ENCODE measurements around the gene MYO18A. TPM values are rescaled to one million over a fixed set of nuclear protein-coding genes. Genes with fewer than 3 reads are reported as not detected.
A peak's percentile ranks its signal among the peaks of the same experiment; 100 is the strongest.

MYO18A gene
- total RNA-seq, 1 donor = 78.3 TPM

- DNase-seq (ENCODE audit: low read depth) = no peak
Measured at GRCh38 chr17:29079433-29079832, 100.8 kb downstream of the MYO18A start.

GRCh38 chr17:29078183-29079045 lies 101.8 kb downstream of the MYO18A start:
- no peak for TF ChIP-seq CTCF (IDR thresholded peaks at IDR 0.05; ENCODE audit: insufficient read depth, low read length)

More at GRCh38 chr17:29079433-29079832, 100.8 kb downstream of the MYO18A start:
- TF ChIP-seq CTCF (IDR thresholded peaks at IDR 0.05; ENCODE audit: insufficient read depth, low read length) = no peak
- H3K4me3 ChIP-seq (ENCODE audit: low read depth, low read length) = no peak overlapping the region

GRCh38 chr17:29077320-29077719 lies 102.9 kb downstream of the MYO18A start:
- DNase-seq (ENCODE audit: low read depth) = no peak
- no peak for TF ChIP-seq CTCF (IDR thresholded peaks at IDR 0.05; ENCODE audit: insufficient read depth, low read length)
- no peak overlapping the region for H3K4me3 ChIP-seq (ENCODE audit: low read depth, low read length)

More at GRCh38 chr17:29078183-29079045, 101.8 kb downstream of the MYO18A start:
- DNase-seq (ENCODE audit: low read depth) = peak; percentile 37
- H3K4me3 ChIP-seq (ENCODE audit: low read depth, low read length) = no peak overlapping the region

- no peak for DNase-seq (ENCODE audit: low read depth)
- H3K4me3 ChIP-seq (ENCODE audit: low read depth, low read length) = no peak overlapping the region
- no peak for TF ChIP-seq CTCF (IDR thresholded peaks at IDR 0.05; ENCODE audit: insufficient read depth, low read length)
Measured at GRCh38 chr17:29076722-29077121, 103.5 kb downstream of the MYO18A start.

GRCh38 chr17:29076087-29076486 lies 104.1 kb downstream of the MYO18A start:
- TF ChIP-seq CTCF (IDR thresholded peaks at IDR 0.05; ENCODE audit: insufficient read depth, low read length) = no peak
- no peak for DNase-seq (ENCODE audit: low read depth)
- H3K4me3 ChIP-seq (ENCODE audit: low read depth, low read length) = no peak overlapping the region

GRCh38 chr17:29074488-29074887 lies 105.7 kb downstream of the MYO18A start:
- DNase-seq (ENCODE audit: low read depth) = no peak

More at GRCh38 chr17:29074488-29074887, 105.7 kb downstream of the MYO18A start:
- H3K4me3 ChIP-seq (ENCODE audit: low read depth, low read length) = no peak overlapping the region
- no peak for TF ChIP-seq CTCF (IDR thresholded peaks at IDR 0.05; ENCODE audit: insufficient read depth, low read length)
